MM.1S (cell line): Measurements from ENCODE around the gene FBRS.

ENCODE experiments used
- EZH2 ChIP-seq: fragments of 300-600 bp; sonication (generic); optimal IDR thresholded peaks from 2 replicates; pipeline ENCODE3; 2017; ENCODE audit warnings: low read depth, mild to moderate bottlenecking, antibody characterized with exemption, low read length, mixed read lengths
- EZH2phosphoT487 ChIP-seq: fragments of 300-600 bp; sonication (generic); IDR thresholded peaks from 2 replicates; pipeline ENCODE4 v1.6.1; 2018; ENCODE audit warnings: antibody characterized with exemption, low read length
- TF ChIP-seq, protein P1 (sequence below): fragments of 300-600 bp; sonication (generic); IDR thresholded peaks from 2 replicates; pipeline ENCODE4 v1.5.1; 2016; ENCODE audit warnings: antibody characterized with exemption, low read length, mixed read lengths

DNA sequence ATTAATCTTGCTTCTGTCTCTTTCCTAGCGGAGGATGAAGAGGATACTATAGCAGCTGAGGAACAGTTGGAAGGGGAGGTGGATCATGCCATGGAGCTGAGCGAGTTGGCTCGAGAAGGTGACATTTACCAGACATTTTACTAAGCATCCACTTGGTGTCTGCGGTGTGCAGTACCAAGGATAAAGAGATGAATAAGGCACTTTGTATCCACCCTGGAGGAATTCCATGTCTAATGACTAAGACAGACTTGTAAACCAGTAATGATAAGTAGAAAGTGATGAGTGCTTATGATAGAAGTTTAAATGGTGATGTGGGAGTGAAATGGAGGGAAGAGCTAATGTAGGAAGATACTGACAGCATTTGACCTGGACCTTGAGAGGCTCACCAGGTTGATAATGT, 52.7 kb downstream of the FBRS start:
- TF ChIP-seq, protein P1, sequence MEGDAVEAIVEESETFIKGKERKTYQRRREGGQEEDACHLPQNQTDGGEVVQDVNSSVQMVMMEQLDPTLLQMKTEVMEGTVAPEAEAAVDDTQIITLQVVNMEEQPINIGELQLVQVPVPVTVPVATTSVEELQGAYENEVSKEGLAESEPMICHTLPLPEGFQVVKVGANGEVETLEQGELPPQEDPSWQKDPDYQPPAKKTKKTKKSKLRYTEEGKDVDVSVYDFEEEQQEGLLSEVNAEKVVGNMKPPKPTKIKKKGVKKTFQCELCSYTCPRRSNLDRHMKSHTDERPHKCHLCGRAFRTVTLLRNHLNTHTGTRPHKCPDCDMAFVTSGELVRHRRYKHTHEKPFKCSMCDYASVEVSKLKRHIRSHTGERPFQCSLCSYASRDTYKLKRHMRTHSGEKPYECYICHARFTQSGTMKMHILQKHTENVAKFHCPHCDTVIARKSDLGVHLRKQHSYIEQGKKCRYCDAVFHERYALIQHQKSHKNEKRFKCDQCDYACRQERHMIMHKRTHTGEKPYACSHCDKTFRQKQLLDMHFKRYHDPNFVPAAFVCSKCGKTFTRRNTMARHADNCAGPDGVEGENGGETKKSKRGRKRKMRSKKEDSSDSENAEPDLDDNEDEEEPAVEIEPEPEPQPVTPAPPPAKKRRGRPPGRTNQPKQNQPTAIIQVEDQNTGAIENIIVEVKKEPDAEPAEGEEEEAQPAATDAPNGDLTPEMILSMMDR: no peak
- TF ChIP-seq EZH2phosphoT487: no peak
- TF ChIP-seq EZH2: no peak
